Muscle of leg (tissue), 11 donors: ENCODE data around the gene FRMD8. TPM values are rescaled to one million over a fixed set of nuclear protein-coding genes. Genes with fewer than 3 reads are reported as not detected.
A peak's percentile ranks its signal among the peaks of the same experiment; 100 is the strongest.

Source experiments
- DNase-seq: peaks from one replicate; pipeline ENCODE4 v3.0.0; 2013
- H3K27ac ChIP-seq: one replicate; pipeline ENCODE4 v1.5.1; 2013; ENCODE audit warnings: mild to moderate bottlenecking, low read length, control low read depth
- H3K27me3 ChIP-seq: one replicate; pipeline ENCODE4 v1.6.1; 2013; ENCODE audit warnings: low read length; ENCODE audit not compliant: control insufficient read depth, insufficient read depth
- H3K36me3 ChIP-seq: one replicate; pipeline ENCODE4 v1.6.1; 2013; ENCODE audit warnings: low read length; ENCODE audit not compliant: control insufficient read depth, insufficient read depth
- H3K4me1 ChIP-seq: one replicate; pipeline ENCODE4 v1.6.1; 2013; ENCODE audit warnings: low read length; ENCODE audit not compliant: control insufficient read depth, insufficient read depth
- H3K4me3 ChIP-seq: one replicate; pipeline ENCODE4 v1.5.1; 2013; ENCODE audit warnings: low read length, control low read depth
- H3K9me3 ChIP-seq: replicated peaks from 2 replicates; pipeline ENCODE4 v1.6.1; 2013; ENCODE audit warnings: low read depth, low read length; ENCODE audit not compliant: control insufficient read depth
- WGBS: methylation state at CpG from one replicate; pipeline ENCODE4 v1.1.5; 2013; ENCODE audit warnings: missing lambda C conversion rate; ENCODE audit not compliant: insufficient coverage; 5-methylcytosine and 5-hydroxymethylcytosine counted together
- polyA plus RNA-seq, 8 donors: library from polyadenylated mRNA; unstranded; fragments of 120-200 nt; gene quantifications; one replicate each; pipeline versions ENCODE4 v1.2.1 to v1.2.3, GENCODE V29; 2013; ENCODE audit warnings: inconsistent platforms in 1 of 8, low replicate concordance in 1 of 8; ENCODE audit not compliant: insufficient read length in 8 of 8, insufficient read depth in 1 of 8
- total RNA-seq: library from RNA; stranded (reverse); fragments of 120-200 nt; gene quantifications from one replicate; pipeline ENCODE4 v1.2.4, GENCODE V29; 2013

FRMD8 gene
- total and polyA plus RNA-seq, 9 donors, result 8.2 to 12.4 (median 10.1) TPM

GRCh38 chr11:65424205-65425104, 38.0 kb downstream of the FRMD8 start:
- Histone ChIP-seq H3K4me3 (peak overlapping the region; percentile 81), H3K27ac (peak overlapping the region; percentile 100), H3K27me3 (no peaks in the 10 kb centered on the region), H3K36me3 (peaks cover 11% of the 10 kb centered on the region), H3K9me3 (no peaks in the 10 kb centered on the region), H3K4me1 (peaks cover 64% of the 10 kb centered on the region)
- 14% methylated on average over 10 of the region's 18 CpGs for WGBS
- DNase-seq, result no peak

GRCh38 chr11:65425105-65425970, 38.9 kb downstream of the FRMD8 start:
- DNase-seq, result peak; percentile 76
- Histone ChIP-seq H3K9me3 (no peaks in the 10 kb centered on the region), H3K36me3 (peaks cover 14% of the 10 kb centered on the region), H3K4me3 (peak overlapping the region; percentile 81), H3K27ac (peak overlapping the region; percentile 100), H3K27me3 (no peaks in the 10 kb centered on the region), H3K4me1 (peaks cover 62% of the 10 kb centered on the region)
- 9% methylated on average over 5 of the region's 9 CpGs for WGBS

- Histone ChIP-seq H3K27me3 (no peaks in the 10 kb centered on the region), H3K9me3 (no peaks in the 10 kb centered on the region), H3K4me3 (peak overlapping the region; percentile 81), H3K4me1 (peaks cover 53% of the 10 kb centered on the region), H3K36me3 (peaks cover 14% of the 10 kb centered on the region), H3K27ac (peak overlapping the region; percentile 100)
- peak; percentile 85 for DNase-seq
- whole genome bisulfite sequencing, result 0% methylated on average over 1 of the region's 9 CpGs
These were observed 39.8 kb downstream of the FRMD8 start for GRCh38 chr11:65425971-65426838.

- peaks cover 46% of the 10 kb centered on the region for H3K4me1 ChIP-seq
- H3K4me3 ChIP-seq, result peak overlapping the region; percentile 81
- no peaks in the 10 kb centered on the region for H3K9me3 ChIP-seq
- WGBS, result 45% methylated on average over 7 of the region's 10 CpGs
- H3K27ac ChIP-seq, result peak overlapping the region; percentile 100
- no peak for DNase-seq
- peaks cover 14% of the 10 kb centered on the region for H3K36me3 ChIP-seq
- H3K27me3 ChIP-seq, result no peaks in the 10 kb centered on the region
These were observed 40.6 kb downstream of the FRMD8 start for GRCh38 chr11:65426839-65427690.

GRCh38 chr11:65427691-65428577, 41.5 kb downstream of the FRMD8 start:
- Histone ChIP-seq H3K9me3 (no peaks in the 10 kb centered on the region), H3K36me3 (peaks cover 14% of the 10 kb centered on the region), H3K4me1 (peaks cover 42% of the 10 kb centered on the region), H3K27ac (peak overlapping the region; percentile 29), H3K27me3 (no peaks in the 10 kb centered on the region), H3K4me3 (no peak overlapping the region)
- 20% methylated on average over 1 of the region's 11 CpGs for WGBS
- DNase-seq, result no peak

- H3K4me1 ChIP-seq, result peaks cover 35% of the 10 kb centered on the region
- no peak for DNase-seq
- H3K36me3 ChIP-seq, result peaks cover 14% of the 10 kb centered on the region
- peak overlapping the region; percentile 26 for H3K27ac ChIP-seq
- H3K9me3 ChIP-seq, result no peaks in the 10 kb centered on the region
- no peaks in the 10 kb centered on the region for H3K27me3 ChIP-seq
- H3K4me3 ChIP-seq, result no peak overlapping the region
- no CpG with 5 or more reads among the region's 5 CpGs for WGBS
These were observed 42.2 kb downstream of the FRMD8 start for GRCh38 chr11:65428578-65429067.

- H3K27me3 ChIP-seq, result no peaks in the 10 kb centered on the region
- DNase-seq, result no peak
- peaks cover 17% of the 10 kb centered on the region for H3K36me3 ChIP-seq
- no peak overlapping the region for H3K4me3 ChIP-seq
- peak overlapping the region; percentile 62 for H3K27ac ChIP-seq
- WGBS, result no CpG with 5 or more reads among the region's 9 CpGs
- peaks cover 30% of the 10 kb centered on the region for H3K4me1 ChIP-seq
- H3K9me3 ChIP-seq, result no peaks in the 10 kb centered on the region
These were observed 42.7 kb downstream of the FRMD8 start for GRCh38 chr11:65429068-65429681.

- Histone ChIP-seq H3K4me3 (no peak overlapping the region), H3K27me3 (no peaks in the 10 kb centered on the region), H3K27ac (peak overlapping the region; percentile 86), H3K36me3 (peaks cover 24% of the 10 kb centered on the region), H3K9me3 (no peaks in the 10 kb centered on the region), H3K4me1 (peaks cover 26% of the 10 kb centered on the region)
- peak; percentile 82 for DNase-seq
- WGBS, result 0% methylated on average over 2 of the region's 9 CpGs
These were observed 43.4 kb downstream of the FRMD8 start for GRCh38 chr11:65429724-65430405.
